Measurements from ENCODE around the gene MYO10. TPM values are rescaled to one million over a fixed set of nuclear protein-coding genes. Genes with fewer than 3 reads are reported as not detected.

MYO10 gene
- total RNA-seq, 1 donor from 2014 or later, result 25.9 TPM

- ATAC-seq, result no peak
- intact Hi-C loops (cut with DNase I), result no loop called here
- DNase-seq (ENCODE audit: low spot score), result no peak
These were observed 129.2 kb downstream of the MYO10 start for GRCh38 chr5:16806711-16807546.

DNA sequence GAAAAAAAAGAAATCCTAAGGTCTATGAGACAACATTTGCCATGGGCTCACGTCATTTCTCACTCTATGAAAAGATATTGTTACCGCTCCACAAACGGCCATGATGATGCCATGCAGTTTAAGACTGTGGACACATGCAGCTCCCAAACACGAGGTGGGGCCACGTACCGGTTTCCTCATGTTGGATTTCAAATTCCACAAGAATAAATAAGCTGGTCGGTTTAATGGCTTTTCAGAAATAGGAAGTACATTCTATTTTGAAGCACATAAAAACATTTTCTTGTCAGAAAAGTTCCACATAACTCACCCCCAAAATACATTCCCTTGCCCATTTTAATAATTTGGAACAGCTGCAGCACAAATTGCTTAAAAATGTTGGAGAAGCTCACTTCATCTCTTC, 130.6 kb downstream of the MYO10 start:
- intact Hi-C loops (cut with DNase I), result no loop called here
- DNase-seq (ENCODE audit: low spot score) (no peak), ATAC-seq (peak; percentile 45)

GRCh38 chr5:16803831-16804230, 132.3 kb downstream of the MYO10 start:
- DNase-seq (ENCODE audit: low spot score) (no peak), ATAC-seq (peak; percentile 42)
- intact Hi-C loops (cut with DNase I), result no loop called here

DNA sequence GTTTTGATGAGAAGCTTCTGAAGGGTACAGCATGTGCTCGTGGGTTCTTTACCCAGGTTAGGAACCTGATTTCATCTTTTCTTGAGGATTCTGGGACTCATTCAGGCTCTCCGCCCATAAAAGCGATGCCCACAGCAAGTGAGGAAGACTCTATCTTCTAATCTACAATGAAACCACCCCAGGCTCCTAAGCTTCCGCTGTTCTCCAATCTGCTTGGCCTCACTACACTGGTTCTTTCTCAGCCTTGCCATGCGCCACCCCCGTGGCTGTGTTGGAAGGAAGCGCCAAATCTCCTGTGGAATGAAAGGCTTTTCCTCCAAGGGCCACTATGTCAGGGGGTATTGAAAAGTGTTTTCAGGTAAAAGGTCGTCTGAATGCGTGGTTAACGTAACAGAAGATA, 135.6 kb downstream of the MYO10 start:
- DNase-seq (ENCODE audit: low spot score) (no peak), ATAC-seq (no peak)
- intact Hi-C loops (cut with DNase I), result no loop called here

DNA sequence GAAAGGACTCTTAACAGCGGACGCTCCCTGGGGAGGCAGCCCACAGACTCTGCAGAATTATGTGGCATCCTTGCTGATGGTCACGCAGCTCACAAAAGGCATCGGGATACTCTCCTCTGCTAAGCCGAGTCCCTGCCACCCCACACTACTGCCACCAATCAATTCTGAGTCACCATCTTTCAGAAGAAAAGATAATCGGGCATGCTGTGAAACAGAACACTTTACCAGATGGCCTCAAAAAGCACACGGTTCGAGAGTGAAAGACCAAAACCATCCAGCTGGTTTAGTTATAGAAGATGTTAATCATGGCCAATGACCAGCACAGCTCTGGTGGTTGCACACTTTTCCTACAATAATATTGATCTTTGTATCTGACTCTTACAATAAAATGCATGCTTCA, 136.3 kb downstream of the MYO10 start:
- ATAC-seq (no peak), DNase-seq (ENCODE audit: low spot score) (no peak)
- intact Hi-C loops (cut with DNase I), result loop anchor here (10.0 kb wide), 1 partner anchor 385 kb away; no protein-coding TSS in a partner anchor

GRCh38 chr5:16797951-16798350, 138.1 kb downstream of the MYO10 start:
- intact Hi-C loops (cut with DNase I), result loop anchor here (10.0 kb wide), 1 partner anchor 387 kb away; no protein-coding TSS in a partner anchor
- DNase-seq (ENCODE audit: low spot score), result no peak
- ATAC-seq, result no peak

- no peak for ATAC-seq
- DNase-seq (ENCODE audit: low spot score), result no peak
- intact Hi-C loops (cut with DNase I), result loop anchor here (10.0 kb wide), 1 partner anchor 390 kb away; no protein-coding TSS in a partner anchor
These were observed 141.7 kb downstream of the MYO10 start for GRCh38 chr5:16794269-16794913.

DNA sequence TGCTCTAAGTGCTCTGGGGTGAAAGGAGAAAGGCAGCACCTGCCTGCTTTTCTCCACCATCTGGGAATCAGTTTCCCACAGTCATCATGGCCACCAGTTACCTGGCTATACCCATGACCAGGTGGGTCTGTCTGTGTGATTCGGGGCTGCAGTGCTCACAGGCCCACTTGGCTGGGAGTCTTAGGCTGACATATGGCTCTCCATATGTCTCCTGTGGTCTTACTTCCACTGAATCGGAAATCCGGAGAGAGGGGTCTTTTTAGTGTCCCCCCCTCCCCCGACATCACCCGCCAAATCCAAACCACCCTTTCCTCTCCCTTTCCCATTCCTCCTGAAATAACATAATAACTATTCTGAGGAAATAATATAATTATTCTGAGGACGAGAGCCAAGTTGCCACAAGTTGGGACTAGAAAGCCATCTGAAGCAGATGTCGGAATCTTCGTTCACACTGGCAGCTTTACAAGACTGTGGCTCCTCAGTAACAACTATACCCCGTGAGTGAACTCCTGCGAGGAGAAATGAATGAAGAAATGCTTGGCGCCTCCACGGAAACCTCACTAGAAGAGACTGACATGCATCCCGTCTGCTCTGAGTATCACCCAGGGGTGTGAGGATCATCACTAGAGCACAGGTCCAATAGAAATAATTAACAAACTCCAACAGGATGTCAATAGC, 143.4 kb downstream of the MYO10 start:
- ATAC-seq (no peak), DNase-seq (ENCODE audit: low spot score) (no peak)
- intact Hi-C loops (cut with DNase I), result loop anchor here (10.0 kb wide), 1 partner anchor 392 kb away; no protein-coding TSS in a partner anchor

DNA sequence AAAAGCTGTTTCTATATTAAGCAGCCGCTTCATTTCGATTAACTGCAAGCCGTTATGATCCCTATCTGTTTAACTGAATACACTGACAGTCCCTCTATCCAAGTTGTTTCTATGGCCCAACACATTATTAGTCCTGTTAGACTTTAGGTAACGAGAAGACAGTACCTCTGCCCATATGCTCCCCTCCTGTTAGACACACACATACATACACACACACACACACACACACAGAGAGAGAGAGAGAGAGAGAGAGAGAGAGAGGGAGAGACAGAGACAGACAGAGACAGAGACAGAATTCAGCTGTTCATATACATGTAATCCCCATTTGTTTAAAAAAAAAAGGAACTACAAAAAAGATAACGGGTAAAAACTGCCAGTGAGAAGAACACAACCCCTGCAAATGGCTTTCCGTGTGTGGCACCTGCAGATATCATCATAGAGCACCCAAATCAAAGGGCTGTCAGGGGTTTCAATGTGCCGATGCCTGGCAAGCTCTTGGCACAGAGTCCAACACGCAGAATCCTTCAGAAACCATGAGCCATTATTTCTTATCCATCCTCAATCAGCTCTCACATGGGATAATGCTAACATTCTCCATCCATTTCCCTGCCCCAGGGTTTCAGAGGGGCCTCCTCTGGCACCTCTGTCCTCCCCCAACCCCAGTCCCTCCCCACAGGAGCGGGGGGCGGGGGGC, 144.0 kb downstream of the MYO10 start:
- ATAC-seq (no peak), DNase-seq (ENCODE audit: low spot score) (no peak)
- intact Hi-C loops (cut with DNase I), result loop anchor here (10.0 kb wide), 1 partner anchor 393 kb away; no protein-coding TSS in a partner anchor

DNA sequence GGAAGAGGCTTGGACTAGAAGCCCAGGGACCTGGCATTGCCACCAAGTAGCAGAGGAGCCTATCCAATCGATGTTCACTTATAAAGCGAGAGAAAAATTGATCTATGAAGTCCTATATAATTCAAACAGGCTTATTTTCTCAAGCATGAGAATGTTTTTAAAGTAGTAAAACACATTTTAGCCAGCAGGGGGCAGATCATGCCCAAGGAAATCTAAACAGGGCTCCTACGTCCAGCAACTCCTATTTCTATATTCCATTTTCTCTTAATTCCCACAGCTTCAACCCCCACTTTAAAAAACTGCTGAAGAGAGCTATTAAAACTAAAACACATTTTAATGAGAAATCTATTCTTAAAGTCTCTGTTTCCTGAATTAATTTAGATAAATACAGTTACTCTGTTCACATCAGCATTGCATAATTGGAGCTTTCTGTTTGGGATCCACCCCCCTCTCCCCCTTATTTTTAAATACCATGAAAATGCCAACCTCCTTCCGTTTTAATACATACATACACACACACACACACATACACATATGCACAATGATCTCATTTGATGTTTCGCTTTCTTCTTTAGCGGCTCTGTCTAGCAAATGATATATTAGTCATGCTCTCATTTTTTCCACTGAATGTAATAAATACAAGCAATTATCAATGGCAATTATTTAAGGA, 144.9 kb downstream of the MYO10 start:
- intact Hi-C loops (cut with DNase I), result loop anchor here (10.0 kb wide), 1 partner anchor 394 kb away; no protein-coding TSS in a partner anchor
- DNase-seq (ENCODE audit: low spot score) (no peak), ATAC-seq (peak; percentile 50)

DNA sequence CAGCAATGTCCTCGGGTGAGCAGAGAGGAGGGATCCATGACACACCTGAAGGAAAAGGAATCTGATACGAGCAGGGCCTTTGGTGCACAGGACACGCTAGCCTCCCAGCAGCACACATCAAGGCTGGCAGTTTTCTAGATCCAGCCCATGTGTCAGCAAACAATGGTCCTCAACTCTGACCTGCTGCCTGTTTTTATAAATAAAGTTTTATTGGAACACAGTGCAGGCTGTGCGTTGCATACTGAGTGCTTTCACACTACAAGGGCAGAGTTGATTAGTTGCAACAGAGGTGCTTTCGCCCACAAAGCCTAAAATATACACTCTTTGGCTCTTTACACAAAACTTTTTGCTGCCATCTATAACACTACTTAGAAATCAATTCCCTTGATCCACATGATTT, 147.1 kb downstream of the MYO10 start:
- intact Hi-C loops (cut with DNase I), result no loop called here
- ATAC-seq, result no peak
- no peak for DNase-seq (ENCODE audit: low spot score)

DNA sequence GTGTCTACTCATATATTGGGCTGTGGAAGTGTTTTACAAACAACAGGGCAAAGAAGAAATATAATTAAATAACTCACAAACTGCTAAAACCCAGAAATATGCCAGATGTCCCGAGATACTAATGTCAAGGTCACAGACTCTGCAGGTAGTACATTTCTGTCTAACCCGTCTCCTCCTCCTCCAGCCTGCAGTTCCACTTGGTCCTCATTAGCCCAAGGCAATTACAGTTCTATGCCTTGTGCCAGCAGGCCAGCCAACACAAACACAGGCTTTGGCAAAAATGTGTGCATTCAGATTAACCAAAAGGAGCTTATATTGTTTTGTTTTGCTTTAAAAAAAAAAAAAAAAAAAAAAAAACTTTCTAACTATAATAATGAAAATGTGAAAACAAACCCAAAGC, 148.8 kb downstream of the MYO10 start:
- no peak for ATAC-seq
- no peak for DNase-seq (ENCODE audit: low spot score)
- intact Hi-C loops (cut with DNase I), result no loop called here

- intact Hi-C loops (cut with DNase I), result no loop called here
These were observed 151.0 kb downstream of the MYO10 start for GRCh38 chr5:16784843-16785791.

DNA sequence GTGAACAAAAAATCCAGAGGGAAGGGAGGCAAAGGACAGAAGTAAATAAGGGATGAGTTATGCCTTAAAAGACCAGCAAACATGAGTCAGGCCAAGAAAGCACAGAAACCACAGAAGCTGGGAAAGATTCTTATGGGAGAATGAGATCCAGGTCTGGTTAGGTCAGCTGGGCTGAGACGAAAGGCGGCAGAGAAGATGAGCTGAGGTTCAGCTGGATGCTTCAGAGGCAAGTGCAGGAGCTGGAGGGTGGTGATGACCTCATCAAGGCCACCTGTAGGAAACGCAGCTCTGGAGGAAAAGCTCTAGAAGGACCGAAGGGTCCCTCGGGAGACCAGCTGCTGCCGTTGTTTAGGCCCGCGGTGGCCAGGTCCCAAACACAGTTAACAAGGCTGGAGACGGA, 152.0 kb downstream of the MYO10 start:
- intact Hi-C loops (cut with DNase I), result no loop called here
- DNase-seq (ENCODE audit: low spot score) (no peak), ATAC-seq (peak; percentile 59)

More at GRCh38 chr5:16784843-16785791, 151.0 kb downstream of the MYO10 start:
- DNase-seq (ENCODE audit: low spot score) (no peak), ATAC-seq (no peak)

DNA sequence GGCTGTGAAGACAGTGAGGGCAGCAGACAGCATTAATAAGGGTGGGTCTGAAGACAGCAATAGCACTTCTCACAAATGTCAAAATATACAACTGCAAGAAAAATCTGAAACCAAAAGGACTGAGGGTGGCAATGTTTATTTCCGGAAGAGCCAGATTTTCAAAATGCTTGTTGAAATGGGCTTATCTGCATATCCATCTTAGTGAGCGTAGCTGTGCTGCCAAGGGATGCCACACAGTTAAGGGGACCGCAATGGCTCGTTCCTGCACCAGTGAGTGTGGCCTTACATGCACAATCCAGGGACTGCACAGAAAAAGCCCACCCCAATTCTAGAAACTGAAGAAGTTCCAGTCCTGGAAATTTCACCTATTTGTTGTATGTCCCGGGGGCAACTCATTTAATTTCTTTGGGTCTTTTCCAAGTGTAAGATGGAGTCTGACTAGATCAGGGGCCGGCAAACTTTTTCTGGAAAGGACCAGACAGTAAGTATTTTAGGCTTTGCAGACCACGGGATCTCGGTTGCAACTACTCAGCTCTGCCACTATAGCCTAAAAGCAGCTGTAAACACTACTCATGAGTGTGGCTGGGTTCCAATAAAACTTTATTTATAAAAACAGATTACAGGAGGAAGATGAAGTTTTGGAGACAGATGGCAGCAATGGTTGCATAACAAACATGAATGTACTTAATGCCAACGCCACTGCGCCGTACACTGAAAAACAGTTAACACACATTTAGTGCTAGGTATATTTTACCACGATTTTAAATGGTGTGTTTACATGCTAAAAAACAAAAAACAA, 154.1 kb downstream of the MYO10 start:
- ATAC-seq (no peak), DNase-seq (ENCODE audit: low spot score) (no peak)
- intact Hi-C loops (cut with DNase I), result no loop called here

GRCh38 chr5:16780325-16780724, 155.8 kb downstream of the MYO10 start:
- ATAC-seq, result no peak
- intact Hi-C loops (cut with DNase I), result no loop called here
- no peak for DNase-seq (ENCODE audit: low spot score)

- DNase-seq (ENCODE audit: low spot score) (no peak), ATAC-seq (no peak)
- intact Hi-C loops (cut with DNase I), result no loop called here
These were observed 158.7 kb downstream of the MYO10 start for GRCh38 chr5:16777432-16777831.
